Limb (tissue), 2 donors: ENCODE data around the gene EVI2A.
"Not testable (repeated sequence)": the region's sequence is repeated elsewhere in the genome, so short reads cannot be mapped to it uniquely, and the experiment has no call there.

ENCODE experiments used
- DNase-seq, 2 donors: peaks; one replicate each; pipeline ENCODE4 v3.0.0-alpha.2; 2016; ENCODE audit errors: extremely low spot score in 2 of 2

Gene EVI2A

GRCh38 chr17:31312223-31312622, 9.2 kb downstream of the EVI2A start:
- not testable (repeated sequence) for DNase-seq

DNA sequence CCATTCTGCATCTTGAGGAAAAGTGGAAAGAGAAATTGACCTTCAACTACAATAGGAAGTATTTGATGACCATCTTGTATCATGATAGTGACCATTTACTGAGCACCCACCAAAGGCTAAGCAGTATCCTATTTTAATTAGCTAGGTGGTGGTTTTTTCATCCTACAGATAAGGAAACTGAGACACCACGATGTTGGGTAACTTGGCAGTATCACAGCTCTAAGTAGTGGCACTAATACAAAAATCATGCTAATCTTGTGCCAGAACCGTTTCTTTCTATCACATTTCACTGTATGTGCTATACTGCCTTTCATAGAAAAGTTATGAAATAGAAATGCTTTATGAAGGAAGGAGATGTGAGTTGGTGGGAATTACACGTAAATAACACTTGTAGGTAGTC, 9.9 kb downstream of the EVI2A start:
- no peak for DNase-seq

DNA sequence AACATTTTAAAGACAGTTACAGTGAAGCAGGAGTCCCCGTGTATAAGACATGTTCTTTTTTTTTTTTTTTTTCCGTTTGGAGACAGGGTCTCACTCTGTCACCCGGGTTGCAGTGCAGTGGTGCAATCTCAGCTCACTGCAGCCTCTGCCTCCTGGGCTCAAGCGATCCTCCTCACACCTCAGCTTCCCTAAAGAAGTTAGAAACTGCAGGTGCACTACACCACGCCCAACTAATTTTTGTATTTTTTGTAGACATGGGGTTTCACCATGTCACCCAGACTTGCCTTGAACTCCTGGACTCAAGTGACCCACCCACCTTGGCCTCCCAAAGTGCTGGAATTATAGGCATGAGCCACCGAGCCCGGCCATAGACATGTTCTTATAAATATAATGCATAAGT, 10.5 kb downstream of the EVI2A start:
- no peak for DNase-seq

DNA sequence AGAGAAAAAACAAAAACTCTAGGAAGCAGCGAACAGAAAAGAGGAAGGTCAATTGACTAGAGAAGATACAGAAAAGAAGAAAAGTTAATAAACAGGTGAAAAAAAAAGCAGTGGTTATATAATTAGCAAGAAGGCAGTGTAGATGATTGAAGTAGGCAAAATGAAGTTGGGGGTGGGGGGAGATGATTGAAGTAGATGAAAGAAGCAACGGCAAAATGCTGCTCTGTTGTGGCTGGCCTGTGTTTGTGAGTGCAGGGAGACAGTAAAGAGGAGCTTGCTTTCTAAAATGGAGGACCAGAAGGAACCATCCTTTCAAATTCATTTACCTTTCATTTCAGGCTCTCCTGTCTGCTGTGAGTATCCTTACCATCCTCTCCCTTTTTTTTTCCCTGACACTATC, 11.2 kb downstream of the EVI2A start:
- DNase-seq, result no peak

DNA sequence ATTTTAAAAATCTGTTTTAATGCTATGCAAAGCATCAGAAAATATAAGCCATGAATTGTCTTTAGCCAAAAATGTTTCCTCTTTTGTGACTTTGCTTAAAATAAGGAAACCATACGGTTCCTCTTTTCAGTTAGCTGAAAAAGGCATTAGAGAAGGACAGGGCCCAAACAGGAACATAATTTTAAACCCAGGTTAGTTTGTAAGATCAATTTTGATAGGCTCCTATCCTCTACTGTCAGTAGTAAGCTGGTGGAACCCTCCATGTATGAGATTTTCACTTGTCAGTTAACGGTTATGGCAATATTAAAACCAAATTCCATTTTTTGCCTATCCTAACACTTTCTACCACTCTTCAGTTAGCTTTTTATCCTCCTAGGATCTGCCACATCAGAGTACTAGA, 11.9 kb downstream of the EVI2A start:
- DNase-seq, result no peak

GRCh38 chr17:31308372-31309334, 12.8 kb downstream of the EVI2A start:
- no peak for DNase-seq

- DNase-seq, result no peak
Measured at GRCh38 chr17:31307640-31308039, 13.8 kb downstream of the EVI2A start.

- DNase-seq, result no peak
Measured at GRCh38 chr17:31299624-31300023, 21.8 kb downstream of the EVI2A start.

- no peak for DNase-seq
Measured at GRCh38 chr17:31297090-31297489, 24.3 kb downstream of the EVI2A start, which contains the start of gene OMG. OMG (minus strand) TSS chr17:31297239; CDS start chr17:31296331, 908 bp downstream.

GRCh38 chr17:31296142-31296541, 25.3 kb downstream of the EVI2A start:
- DNase-seq, result no peak

- no peak for DNase-seq
Measured at GRCh38 chr17:31295489-31295871, 25.9 kb downstream of the EVI2A start.

DNA sequence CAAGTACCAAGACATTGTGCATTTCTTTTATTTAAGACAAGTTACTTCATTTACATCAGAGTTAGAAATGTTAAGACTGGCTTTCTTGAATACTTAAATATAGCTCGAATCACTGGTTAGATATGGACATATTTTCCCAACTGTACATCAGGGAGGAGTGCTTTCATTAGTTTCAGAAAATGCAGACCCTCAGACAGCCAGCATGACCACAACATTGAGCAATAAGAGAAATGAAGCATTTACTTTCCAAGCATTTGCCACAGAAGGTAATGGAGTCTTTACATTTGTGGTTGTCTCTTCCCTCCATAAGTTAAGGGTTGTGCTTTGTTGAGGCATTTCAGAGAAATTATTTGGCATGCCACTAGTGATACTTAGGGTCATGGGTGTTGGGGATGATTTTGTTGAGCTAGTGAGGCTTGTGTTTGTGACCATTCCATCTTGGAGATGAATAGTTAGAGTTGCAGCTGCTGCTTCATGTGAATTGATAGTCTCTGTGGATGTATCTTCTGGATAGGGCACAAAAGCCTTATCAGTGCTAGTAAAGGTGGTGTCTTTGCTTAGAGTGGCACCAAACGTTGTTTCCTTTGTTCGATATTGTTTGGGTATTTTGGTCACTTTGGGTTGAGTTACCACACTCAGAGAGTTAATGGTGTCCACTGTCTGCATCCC, 26.5 kb downstream of the EVI2A start:
- no peak for DNase-seq

- no peak for DNase-seq
Measured at GRCh38 chr17:31294231-31294630, 27.2 kb downstream of the EVI2A start.

GRCh38 chr17:31293581-31293980, 27.8 kb downstream of the EVI2A start:
- no peak for DNase-seq

- no peak for DNase-seq
Measured at GRCh38 chr17:31291820-31292219, 29.6 kb downstream of the EVI2A start.

- no peak for DNase-seq
Measured at GRCh38 chr17:31289790-31290189, 31.6 kb downstream of the EVI2A start.

DNA sequence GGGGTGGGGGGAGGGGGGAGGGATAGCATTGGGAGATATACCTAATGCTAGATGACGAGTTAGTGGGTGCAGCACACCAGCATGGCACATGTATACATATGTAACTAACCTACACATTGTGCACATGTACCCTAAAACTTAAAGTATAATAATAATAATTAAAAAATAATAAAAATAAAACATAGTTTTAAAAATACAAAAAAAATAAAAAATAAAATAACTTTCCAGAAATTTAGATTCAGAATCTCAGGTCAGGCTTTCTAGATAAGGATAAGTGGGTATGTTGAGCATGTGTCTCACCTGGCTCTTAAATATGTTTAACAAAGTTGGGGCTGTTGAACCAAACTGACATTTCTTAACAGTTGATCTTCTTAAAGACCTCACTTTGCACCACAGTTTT, 33.5 kb downstream of the EVI2A start:
- DNase-seq, result not testable (repeated sequence)

GRCh38 chr17:31286587-31286986, 34.8 kb downstream of the EVI2A start:
- DNase-seq, result no peak

- DNase-seq, result no peak
Measured at GRCh38 chr17:31283841-31284240, 37.6 kb downstream of the EVI2A start.

- DNase-seq, result no peak
Measured at GRCh38 chr17:31281061-31281460, 40.4 kb downstream of the EVI2A start.

- no peak for DNase-seq
Measured at GRCh38 chr17:31279401-31279800, 42.0 kb downstream of the EVI2A start.

DNA sequence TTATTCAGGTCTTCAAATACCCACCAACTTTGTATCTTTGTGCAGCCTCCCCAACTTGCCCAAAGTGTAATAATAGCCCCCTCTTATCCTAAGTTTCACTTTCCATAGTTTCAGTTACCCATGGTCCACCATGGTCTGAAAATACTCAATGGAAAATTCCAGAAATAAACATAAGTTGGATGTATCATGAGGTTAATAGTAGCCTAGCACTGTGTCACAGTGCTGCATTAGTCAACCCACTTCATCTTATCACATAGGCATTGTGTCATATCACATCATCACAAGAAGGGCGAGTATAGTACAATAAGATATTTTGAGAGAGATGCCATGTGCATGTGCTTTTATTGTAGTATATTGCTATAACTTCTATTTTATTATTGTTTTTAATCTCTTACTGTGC, 46.3 kb downstream of the EVI2A start:
- no peak for DNase-seq

- no peak for DNase-seq
Measured at GRCh38 chr17:31274252-31274651, 47.2 kb downstream of the EVI2A start.
